ENCODE measurements around the gene NPPC.

NPPC gene

DNA sequence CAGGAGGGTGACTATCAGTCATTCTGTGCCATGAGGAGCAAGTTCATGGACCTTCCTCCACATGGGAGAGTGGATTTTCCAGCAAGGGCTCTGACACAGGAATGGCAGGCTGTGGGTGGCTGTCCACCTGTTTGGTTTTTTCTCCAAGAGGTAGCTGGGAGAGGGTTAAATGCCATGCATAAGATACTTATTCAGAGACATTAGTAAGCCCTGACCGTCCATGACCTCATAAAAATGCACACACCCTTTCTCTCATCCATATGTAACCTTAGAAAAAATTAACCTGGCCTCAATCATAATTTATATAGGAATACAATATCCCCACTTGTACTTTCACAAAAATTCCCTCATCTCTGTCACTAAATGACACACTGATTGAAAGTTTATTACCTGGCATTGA, 51.3 kb downstream of the NPPC start:
- Histone ChIP-seq H3K27ac (no peak overlapping the region), H3K4me3 (no peak overlapping the region)
- TF ChIP-seq, protein P1, sequence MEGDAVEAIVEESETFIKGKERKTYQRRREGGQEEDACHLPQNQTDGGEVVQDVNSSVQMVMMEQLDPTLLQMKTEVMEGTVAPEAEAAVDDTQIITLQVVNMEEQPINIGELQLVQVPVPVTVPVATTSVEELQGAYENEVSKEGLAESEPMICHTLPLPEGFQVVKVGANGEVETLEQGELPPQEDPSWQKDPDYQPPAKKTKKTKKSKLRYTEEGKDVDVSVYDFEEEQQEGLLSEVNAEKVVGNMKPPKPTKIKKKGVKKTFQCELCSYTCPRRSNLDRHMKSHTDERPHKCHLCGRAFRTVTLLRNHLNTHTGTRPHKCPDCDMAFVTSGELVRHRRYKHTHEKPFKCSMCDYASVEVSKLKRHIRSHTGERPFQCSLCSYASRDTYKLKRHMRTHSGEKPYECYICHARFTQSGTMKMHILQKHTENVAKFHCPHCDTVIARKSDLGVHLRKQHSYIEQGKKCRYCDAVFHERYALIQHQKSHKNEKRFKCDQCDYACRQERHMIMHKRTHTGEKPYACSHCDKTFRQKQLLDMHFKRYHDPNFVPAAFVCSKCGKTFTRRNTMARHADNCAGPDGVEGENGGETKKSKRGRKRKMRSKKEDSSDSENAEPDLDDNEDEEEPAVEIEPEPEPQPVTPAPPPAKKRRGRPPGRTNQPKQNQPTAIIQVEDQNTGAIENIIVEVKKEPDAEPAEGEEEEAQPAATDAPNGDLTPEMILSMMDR (IDR thresholded peaks at IDR 0.05): no peak
- DNase-seq (ENCODE audit: low spot score): no peak
